Iris pigment epithelial cell (primary cell): ENCODE results near the gene RPL13.
A peak's percentile ranks its signal among the peaks of the same experiment; 100 is the strongest.

Experiments
- DNase-seq: peaks from one replicate; pipeline ENCODE4 v3.0.0-alpha.2; 2011; ENCODE audit warnings: low read depth

The RPL13 gene

GRCh38 chr16:89599451-89599858, 39.0 kb downstream of the RPL13 start:
- DNase-seq = no peak

GRCh38 chr16:89599902-89600301, 39.4 kb downstream of the RPL13 start:
- DNase-seq = no peak

GRCh38 chr16:89600427-89600826, 39.9 kb downstream of the RPL13 start:
- DNase-seq = no peak

- DNase-seq = no peak
Measured at GRCh38 chr16:89600956-89601355, 40.5 kb downstream of the RPL13 start.

- DNase-seq = peak; percentile 29
Measured at GRCh38 chr16:89601906-89602272, 41.4 kb downstream of the RPL13 start.

- peak; percentile 92 for DNase-seq
Measured at GRCh38 chr16:89602273-89602951, 41.9 kb downstream of the RPL13 start.

GRCh38 chr16:89602952-89603590, 42.6 kb downstream of the RPL13 start:
- DNase-seq = no peak

GRCh38 chr16:89604764-89605163, 44.3 kb downstream of the RPL13 start:
- no peak for DNase-seq

- no peak for DNase-seq
Measured at GRCh38 chr16:89605186-89605970, 44.9 kb downstream of the RPL13 start.

- no peak for DNase-seq
Measured at GRCh38 chr16:89606006-89606405, 45.5 kb downstream of the RPL13 start.

GRCh38 chr16:89607453-89607852, 47.0 kb downstream of the RPL13 start:
- no peak for DNase-seq

- no peak for DNase-seq
Measured at GRCh38 chr16:89607937-89608740, 47.7 kb downstream of the RPL13 start.

GRCh38 chr16:89610108-89610453, 49.6 kb downstream of the RPL13 start:
- DNase-seq = no peak

- no peak for DNase-seq
Measured at GRCh38 chr16:89612415-89613166, 52.1 kb downstream of the RPL13 start.

- DNase-seq = no peak
Measured at GRCh38 chr16:89613231-89613953, 52.9 kb downstream of the RPL13 start, which contains the start of gene DPEP1. Gene DPEP1, plus strand, starts transcription at chr16:89613642. Its CDS starts 16,769 bp downstream, at chr16:89630411.

- no peak for DNase-seq
Measured at GRCh38 chr16:89613954-89614459, 53.5 kb downstream of the RPL13 start.
